Stimulated activated CD4-positive, alpha-beta T cell treated with anti-CD3 and anti-CD28 coated beads, TNF-alpha, amount 100 ng/mL, for 1 hour (primary cell): Measurements from ENCODE around the gene KDM4C.
"Not testable (repeated sequence)": the region's sequence is repeated elsewhere in the genome, so short reads cannot be mapped to it uniquely, and the experiment has no call there.

Source experiments
- DNase-seq, 3 donors: peaks; one replicate each; pipeline ENCODE4 v3.0.0-alpha.2; 2020; ENCODE audit warnings: low read depth in 3 of 3, low spot score in 1 of 3

The KDM4C gene

DNA sequence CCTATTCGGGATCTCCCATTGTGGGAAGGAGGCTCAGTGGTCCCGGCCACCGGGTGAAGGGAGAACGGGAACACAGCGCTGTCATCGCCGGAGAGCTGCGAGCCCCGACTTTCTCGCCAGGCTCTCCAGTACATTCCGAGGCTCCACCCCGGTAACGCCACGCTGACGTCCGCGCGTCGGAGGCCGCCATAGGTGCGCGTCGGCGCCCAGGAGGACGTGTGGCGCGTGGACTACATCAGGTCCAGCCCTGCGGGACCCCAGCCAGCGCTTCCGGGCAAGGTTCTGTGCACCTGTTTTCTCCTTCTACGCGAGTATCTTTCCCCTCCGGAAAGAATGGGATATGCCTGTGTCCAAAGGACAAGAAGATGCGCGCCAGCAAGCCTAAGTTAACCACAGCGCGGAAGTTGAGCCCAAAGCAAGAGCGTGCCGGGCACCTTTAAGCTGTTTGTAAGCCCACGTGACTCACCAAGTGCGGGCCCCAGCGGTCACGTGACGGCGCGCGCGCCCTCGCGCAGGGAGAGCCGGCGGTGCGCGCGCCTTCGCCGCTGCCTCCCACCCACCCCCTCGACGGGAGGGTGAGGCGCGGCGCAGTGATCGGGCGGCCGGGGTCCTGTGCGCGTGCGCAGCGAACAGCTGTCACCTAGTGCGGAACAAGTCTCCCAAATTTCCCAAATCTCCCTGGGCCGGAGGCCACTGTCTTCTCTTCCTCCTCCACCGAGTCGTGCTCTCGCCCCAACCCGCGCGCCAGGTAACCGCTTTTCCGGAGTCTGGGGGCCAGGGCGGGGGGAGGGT, at the start of gene KDM4C:
Gene KDM4C (plus strand): TSS at position 518 of the 792 bp plus-strand sequence. CDS start 35,016 bp downstream, outside the sequence.
- DNase-seq, result peak; percentile 87 to 88 (median 87)

DNA sequence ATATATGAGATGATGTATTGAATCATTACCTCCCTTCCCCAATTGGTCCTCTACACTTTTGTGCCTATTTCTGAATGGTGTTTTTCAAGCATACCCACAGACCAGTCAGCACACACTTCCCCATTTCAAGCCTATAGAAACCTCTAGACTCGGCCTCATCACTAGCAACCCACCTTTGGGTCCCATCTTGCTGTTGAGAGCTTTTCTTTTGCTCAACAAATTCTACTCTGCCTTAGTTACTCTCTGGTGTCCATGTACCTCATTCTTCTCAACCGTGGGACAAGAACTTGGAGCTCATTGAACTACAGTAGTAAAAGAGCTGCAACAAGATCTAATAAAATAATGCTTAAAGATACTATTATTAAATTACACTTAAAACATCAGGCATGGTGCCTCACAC, 49.0 kb upstream of the KDM4C start:
- no peak for DNase-seq

DNA sequence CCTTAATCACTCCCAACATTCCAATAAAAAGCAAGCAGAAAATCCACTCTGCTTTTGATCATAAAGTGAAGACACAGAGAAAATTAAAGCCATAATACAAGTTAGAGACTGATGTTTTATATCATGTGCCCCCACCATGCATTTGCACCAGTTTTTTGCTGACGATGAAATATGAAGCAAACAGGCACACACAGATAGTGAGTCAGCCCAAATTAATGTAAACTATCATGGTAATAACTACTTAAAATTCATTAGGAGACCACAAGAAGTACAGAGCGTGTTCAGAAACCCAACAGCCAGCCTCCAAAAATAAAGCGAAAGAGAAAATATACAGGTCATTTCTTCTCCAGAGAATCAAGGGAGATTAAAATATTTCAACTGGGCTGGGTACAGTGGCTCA, 46.4 kb upstream of the KDM4C start:
- DNase-seq, result no peak

DNA sequence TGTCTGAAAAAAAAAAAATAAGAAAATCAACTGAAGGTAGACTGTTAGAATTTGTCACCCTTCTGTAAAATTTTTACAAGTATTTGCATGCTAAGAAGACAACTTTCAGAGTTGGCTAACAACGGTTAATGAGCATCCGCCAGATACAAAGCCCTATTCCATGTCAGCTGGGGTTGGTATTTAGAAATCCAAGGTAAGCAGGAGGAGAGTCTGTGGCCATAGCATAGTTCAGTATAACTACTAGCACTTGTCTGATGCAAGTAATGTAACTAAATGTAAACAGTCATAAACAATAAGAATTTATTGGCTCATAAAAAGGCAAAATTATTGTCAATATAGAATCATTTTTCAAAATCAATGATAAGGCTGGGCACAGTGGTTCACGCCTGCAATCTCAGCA, 45.7 kb upstream of the KDM4C start:
- DNase-seq, result no peak

DNA sequence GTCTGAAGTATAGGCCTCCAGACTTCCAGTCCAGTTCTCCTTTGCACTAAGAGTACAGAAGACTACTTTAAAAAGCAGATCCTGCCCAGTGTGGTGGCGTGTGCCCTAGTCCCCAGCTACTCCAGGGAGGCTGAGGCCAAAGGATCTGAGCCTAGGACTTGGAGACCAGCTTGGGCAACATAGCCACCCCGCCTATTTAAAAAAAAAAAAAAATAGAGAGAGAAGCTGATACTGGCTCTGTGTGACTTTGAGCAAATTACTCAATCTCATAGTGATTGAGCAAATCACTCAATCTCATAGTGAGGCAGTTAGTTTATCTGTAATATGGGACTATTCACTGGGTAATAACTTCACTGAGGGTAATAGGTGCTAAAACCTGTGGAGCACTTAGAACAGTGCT, 43.6 kb upstream of the KDM4C start:
- DNase-seq, result no peak

DNA sequence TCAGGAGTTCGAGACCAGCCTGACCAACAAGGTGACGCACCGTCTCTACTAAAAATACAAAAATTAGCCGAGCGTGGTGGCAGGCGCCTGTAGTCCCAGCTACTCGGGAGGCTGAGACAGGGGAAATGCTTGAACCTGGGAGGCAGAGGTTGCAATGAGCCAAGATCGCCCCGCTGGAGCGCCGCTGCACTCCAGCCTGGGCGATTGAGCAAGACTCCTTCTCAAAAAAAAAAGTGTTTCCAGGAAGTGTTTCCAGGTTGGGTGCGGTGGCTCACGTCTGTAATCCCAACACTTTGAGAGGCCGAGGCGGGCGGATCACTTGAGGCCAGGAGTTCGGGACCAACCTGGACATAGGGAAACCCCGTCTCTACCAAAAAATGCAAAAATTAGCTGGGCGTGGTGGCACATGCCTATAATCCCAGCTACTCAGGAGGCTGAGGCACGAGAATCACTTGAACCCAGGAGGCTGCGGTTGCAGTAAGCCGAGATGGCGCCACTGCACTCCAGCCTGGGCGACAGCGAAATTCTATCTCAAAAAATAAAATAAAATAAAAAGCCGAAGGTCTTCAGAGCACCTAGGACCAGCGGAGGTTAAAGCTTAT, 42.5 kb upstream of the KDM4C start:
- not testable (repeated sequence) for DNase-seq

DNA sequence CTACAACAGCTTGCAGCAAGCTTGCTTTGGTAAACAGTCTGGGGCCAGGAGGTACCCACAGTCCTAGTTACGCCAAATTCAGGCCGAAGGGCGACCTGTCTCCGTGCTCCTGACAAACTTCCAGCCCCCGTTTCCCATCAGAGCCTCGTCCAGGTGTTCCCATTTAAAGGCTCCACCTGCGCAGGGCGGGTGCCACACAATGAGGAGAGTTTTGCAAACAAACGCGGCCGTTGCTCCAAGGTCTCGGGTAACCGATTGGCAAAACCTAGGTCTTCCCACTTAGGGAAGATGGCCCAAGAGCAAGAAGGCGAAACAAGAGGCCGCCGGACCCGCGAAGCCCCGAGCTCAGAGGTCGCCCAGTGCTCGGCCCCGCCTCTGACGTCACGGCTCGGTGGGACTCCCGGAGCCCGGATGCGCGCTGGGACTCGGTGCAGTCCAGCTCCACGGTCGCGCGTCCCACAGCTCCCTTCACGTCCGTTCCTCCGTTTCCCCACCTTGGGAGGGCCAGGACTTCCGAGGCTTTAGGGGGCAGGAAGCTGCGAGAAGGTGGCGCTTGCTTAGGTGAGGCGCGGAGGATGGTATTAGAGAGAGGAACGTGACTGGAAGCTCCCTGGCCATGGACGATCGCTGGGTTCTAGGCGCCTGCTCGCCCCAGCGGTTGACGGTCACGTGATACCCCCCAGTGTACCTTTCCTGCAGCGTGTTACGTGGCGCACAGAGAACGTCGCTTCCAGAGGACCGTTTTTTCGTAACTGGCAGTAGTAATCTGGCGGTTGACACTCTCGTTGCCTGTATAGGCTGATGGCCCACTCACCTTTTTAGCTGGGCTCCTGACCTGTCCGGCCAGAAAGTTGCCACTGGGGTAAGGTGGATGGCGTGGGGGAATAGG, 41.8 kb upstream of the KDM4C start:
- peak; percentile 24 to 52 (median 25) for DNase-seq

DNA sequence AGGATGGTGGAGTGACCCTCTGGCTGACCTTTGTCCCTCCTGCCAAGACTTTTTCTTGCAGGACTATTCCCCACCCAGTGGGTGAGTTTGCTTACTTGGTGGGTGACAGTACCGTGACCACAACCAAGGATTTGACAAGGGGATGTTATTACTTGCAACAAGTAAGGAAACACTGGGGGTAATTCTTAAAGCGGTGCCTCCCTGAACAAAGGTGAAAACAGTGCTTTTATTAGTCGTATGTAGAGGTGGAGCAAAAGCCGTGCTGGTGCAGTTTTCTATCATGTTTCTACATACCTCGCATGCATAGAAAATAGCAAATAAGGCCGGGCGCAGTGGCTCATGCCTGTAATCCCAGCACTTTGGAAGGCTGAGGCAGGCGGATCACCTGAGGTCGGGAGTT, 41.0 kb upstream of the KDM4C start:
- no peak for DNase-seq

DNA sequence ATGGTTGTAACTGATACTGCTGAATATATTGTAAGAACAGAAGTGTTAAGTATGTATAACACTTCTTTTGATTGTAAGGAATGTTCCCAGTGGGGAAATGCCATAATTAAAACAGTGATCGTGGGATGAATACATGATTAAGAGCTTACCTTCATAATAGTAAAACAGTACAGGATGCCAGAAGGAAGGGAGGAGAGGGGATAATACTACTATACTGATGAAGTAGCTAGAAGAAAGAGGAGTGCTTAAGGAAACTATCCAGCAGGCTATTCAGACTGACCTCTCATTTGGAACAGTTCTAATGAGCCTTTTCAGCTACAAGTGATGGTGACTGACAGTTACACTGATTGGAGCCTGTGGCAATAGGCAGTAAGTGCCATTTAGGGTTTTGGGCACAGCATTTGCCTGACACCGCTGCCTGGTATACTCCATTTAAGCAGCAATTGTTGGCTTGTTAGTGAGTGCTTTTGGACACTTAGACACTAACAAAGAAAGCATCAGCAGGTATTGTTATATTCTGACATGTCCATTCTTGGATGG, 33.8 kb upstream of the KDM4C start:
- DNase-seq, result no peak

DNA sequence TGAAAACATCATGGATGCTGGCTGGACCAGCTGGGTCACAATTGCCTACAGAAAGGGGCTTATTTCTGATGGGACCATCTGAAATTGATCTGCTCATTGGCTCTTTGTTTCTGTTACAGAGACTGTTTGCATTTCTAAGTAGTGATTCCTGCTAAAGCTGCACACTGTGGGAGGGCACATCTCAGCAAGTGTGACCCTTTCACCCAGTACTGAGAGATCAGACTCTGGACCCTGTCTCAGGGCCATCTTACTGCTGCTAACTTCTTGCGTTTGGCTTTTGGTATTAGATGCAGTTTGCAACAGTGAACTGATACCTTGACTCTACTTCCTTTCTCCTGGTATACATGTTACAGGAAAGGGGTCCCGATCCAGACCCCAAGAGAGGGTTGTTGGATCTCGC, 24.5 kb upstream of the KDM4C start:
- no peak for DNase-seq

DNA sequence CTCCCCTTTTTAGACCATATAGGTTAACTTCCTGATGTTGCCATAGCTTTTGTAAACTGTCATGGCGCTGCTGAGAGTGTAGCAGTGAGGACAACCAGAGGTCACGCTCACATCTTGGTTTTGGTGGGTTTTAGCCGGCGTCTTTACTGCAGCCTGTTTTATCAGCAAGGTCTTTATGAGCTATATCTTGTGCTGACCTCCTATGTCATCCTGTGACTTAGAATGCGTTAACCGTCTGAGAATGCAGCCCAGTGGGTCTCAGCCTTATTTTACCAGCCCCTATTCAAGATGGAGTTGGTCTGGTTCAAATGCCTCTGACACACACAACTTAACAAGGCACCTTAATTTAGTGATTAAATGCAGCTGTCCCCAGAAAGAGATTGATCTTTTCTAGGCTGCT, 23.9 kb upstream of the KDM4C start:
- no peak for DNase-seq

DNA sequence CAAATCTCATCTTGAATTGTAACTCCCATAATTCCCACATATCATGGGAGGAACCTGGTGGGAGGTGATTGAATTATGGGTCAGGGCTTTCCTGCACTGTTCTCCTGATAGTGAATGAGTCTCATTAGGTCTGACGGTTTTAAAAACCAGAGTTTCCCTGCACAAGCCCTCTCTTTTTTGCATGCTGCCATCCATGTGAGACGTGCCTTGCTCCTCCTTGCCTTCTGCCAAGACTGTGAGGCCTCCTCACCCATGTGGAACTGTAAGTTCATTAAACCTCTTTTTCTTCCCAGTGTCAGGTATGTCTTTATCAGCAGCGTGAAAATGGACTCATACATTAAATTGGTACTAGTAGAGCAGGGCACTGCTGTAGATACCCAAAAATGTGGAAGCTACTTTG, 22.4 kb upstream of the KDM4C start:
- no peak for DNase-seq

DNA sequence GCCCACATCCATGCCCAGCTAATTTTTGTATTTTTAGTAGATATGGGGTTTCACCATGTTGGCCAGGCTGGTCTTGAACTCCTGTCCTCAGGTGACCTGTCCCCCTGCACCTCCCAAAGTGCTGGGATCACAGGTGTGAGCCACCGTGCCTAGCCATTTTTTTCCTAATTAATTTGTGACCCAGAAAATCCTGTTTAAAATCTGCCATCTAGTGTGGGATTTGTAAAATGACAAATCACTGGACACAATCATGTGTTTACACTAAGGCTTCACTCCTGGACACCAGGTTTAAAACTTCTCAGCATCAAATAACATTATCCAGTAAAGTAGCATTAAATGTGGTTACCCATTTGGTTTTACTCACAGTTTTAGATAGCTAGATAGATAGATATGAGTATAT, 18.6 kb upstream of the KDM4C start:
- DNase-seq, result no peak

DNA sequence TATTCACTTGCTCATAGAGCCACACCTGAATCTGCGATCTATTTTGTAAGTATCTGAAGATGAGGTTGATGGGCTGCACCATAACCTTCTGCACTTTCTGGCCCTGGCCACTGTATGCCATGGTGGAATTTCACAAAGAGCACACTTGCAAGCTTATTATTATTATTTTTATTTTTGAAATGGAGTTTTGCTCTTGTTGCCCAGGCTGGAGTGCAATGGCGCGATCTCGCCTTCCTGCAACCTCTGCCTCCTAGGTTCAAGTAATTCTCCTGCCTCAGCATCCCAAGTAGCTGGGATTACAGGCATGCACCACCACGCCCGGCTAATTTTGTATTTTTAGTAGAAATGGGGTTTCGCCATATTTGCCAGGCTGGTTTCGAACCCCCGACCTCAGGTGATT, 8.9 kb upstream of the KDM4C start:
- not testable (repeated sequence) for DNase-seq

DNA sequence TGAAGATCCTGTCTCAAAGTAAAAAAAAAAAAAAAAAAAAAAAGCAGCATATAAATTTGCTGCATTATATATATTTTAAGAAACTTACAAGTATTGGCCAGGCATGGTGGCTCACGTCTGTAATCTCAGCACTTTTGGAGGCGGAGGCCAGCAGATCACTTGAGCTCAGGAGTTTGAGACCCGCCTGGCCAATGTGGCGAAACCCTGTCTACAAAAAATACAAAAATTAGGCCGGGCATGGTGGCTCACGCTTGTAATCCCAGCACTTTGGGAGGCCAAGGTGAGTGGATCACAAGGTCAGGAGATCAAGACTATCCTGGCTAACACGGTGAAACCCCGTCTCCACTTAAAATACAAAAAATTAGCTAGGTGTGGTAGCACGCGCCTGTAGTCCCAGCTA, 2.9 kb upstream of the KDM4C start:
- DNase-seq, result not testable (repeated sequence)

DNA sequence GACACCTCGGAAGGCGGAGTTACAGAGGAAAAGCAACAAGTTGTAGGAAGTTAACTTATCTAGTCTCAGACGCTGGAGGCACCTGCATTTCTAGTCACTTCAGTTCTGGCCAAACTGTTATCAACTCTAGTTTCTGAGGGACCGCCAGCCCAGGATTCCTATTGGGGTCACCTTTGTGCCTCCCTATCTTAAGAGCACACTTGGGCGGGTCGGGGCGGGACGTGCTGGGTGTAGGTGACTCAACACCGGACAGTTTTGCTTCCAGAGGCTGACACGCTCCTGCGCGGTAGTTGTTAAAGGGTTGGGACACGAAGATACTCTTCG, 679 bp upstream of the KDM4C start:
- peak in 2 of 3 donors; percentile 28 to 62 for DNase-seq

DNA sequence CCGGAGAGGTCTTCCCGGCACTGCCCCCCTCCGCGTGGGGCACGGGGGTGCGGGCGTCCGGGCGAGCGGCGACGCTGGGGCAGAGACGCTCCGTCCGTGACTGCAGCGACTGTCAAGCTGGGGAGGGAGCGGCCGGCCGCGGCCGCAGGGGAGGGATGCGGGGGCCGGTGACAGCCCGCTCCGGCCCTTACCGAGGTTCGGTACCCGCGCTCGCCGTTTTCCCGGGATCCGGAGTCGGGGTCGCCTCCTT, 400 bp downstream of the KDM4C start:
- DNase-seq, result no peak

DNA sequence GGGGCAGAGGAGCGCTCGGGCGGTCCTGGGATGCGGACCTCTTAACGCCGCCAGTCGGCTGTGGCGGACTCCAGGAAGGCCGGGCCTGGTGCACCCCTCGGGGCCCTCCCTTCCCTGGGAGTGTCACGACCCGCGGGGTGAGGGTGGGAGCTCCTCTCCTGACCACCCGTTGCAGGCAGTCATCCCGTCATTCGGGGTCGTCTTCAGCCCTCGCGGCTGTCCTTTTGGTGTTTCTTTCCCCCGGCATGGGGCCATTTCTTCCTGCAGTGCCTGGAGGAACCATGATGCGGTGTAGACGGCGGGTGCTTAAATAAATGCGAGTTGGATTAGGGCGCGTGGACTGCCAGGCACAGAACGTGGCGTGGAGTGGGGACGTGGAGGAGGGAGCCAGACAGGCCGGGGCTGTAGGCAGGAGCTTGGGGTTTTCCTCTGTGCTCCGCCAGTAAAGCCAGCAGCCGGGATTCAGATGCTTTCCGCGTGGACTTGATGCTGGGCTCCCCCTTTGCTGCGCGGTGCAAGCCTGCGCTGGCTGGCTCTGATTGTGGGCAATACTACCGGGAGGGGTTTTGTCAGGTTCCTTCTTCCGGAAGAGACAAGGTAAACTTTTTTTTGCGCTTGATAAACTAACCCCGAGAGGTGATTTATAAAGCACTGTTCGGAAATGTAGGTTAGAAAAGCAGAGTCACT, 868 bp downstream of the KDM4C start:
- peak in 1 of 3 donors; percentile 22 for DNase-seq

DNA sequence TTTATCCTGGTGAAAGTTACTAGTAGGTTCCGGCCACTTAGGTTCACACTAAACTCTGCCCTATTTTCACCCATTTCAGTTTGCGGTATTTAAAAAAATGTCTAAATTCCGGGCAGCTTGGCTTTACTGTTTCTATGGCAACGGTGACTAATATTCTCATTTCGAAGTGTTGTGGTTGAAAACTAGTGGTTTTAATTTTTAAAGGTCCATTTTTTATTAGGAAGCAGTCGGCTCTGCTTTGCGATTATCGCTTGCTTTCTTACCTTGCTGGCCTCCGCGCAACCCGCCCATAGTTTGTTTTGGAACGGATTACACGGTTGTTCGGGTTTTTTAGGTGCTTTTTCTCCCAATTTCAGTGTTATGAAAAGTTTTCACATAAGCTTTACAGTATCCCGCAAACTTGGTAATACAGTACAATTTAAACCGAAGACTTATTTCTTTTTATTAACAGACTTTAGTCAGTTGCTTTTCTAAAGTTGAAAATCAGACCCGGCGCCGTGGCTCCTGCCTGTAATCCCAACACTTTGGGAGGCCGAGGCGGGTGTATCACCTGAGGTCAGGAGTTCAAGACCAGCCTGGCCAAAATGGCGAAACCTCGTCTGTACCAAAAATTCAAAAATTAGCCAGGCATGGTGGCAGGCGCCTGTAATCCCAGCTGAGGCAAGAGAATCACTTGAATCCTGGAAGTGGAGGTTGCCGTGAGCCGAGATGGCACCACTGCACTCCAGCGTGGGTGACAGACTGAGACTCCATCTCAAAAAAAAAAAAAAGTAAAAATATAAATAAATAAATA, 1.6 kb downstream of the KDM4C start:
- no peak for DNase-seq

DNA sequence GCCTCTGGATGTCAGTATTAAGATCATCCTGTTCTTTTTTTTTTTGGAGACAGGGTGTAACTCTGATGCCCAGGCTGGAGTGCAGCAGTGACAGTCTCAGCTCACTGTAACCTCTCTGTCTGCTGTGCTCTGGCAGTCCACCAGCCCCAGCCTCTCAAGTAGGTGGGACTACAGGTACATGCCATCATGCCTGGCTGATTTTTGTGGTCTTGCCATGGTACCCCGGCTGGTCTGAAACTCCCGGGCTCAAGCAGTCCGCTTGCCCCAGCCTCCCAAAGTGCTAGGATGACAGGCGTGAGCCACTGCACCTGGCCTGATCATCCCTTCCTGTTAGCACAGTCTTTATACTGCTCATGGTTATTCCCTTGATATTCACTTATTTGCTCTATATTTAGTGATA, 3.5 kb downstream of the KDM4C start:
- no peak for DNase-seq

DNA sequence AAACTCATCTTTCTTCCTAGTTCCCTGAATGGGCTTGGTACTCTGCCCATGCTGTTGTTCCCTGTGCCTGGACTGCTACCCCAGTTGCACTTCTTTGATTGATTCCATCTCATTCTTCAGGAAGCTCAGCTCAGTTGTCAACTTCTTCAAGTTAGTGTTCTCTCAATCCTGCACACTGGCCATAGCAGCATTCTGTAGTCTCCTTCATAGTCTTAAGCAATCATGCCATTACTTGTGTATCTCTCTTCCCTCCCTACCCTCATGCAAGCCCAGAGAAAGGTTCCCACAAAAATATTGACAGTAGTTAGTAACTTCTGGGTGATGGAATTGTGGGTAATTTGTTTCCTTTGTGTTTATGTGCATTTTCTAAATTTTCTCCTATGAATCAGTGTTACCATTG, 5.5 kb downstream of the KDM4C start:
- DNase-seq, result no peak
